IPS-11a (cell line): ENCODE measurements around the gene ZNF442.
"Not testable (repeated sequence)": the region's sequence is repeated elsewhere in the genome, so short reads cannot be mapped to it uniquely, and the experiment has no call there.

Experiments
- H3K4me3 ChIP-seq: one replicate; pipeline ENCODE4 v1.5.1; 2013; ENCODE audit warnings: low read depth, low read length, control low read depth

ZNF442 gene

GRCh38 chr19:12365236-12366162 is at the start of gene ZNF442:
Gene ZNF442 (minus strand): TSS chr19:12365683. CDS start chr19:12363631, 2,052 bp downstream.
- H3K4me3 ChIP-seq: peak within 1 kb of the TSS; percentile 74

DNA sequence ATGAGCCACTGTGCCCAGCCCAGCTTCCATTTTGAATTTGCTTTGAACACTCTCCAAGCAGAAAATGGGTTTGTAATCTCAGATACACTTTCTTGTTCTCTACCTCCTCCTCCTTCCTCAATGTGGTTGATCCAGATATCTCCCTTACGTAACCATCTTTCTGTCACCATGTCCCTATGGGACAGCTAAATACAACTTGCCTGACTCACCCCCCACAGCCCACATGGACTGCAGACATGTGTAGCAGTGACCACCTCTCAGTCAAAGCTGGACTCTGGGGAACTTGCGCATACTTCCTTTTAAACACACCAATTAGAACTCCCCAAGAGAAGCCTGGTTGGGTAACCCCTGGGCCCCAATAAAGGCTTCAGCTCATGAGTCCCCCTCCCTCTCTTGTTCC is 46.4 kb upstream of the ZNF442 start:
- no peak overlapping the region for H3K4me3 ChIP-seq

- peak within 1 kb of the TSS; percentile 75 for H3K4me3 ChIP-seq
Observed at GRCh38 chr19:12400633-12401502, 35.4 kb upstream of the ZNF442 start, which contains the start of gene ZNF799. Gene ZNF799 (minus strand): TSS chr19:12401271. CDS start chr19:12401070, 201 bp downstream.

DNA sequence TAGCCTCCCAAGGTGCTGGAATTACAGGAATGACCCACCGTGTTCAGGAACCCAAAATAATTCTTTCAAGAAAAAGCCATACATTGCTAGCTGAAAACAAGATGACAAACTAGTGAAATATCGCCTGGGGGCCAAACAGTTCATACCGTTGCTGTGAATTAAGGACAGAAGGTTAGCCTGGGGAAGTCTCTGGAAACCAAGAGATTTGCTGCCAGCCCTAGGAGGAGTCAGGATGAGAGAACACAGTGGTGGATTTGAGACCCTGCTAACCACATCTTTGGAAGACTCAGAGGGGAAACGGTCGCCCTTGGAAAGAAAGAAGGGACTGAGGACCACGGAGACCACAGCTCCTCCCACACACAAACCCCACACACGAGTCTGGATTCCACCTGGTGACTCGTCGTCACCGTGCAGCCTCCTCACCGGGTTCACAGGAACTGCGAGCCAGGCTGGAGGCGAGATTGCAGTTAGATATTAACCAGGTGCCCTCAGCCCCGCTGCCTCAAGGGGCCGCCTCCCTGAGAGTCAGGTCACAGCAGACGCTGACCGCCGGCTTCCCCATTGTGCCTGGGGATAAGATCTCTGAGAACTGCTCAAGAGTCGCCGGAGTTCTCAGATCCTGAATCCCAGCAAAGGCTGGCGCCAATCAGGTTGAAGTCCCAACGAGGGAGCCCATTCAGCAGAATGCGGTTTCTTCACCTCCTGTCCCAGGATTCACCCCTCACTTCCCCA is 34.6 kb upstream of the ZNF442 start:
- H3K4me3 ChIP-seq: peak overlapping the region; percentile 75

- H3K4me3 ChIP-seq: not testable (repeated sequence)
Observed at GRCh38 chr19:12391148-12391547, 25.7 kb upstream of the ZNF442 start.

GRCh38 chr19:12386365-12386764 is 20.9 kb upstream of the ZNF442 start:
- not testable (repeated sequence) for H3K4me3 ChIP-seq

- H3K4me3 ChIP-seq: no peak overlapping the region
Observed at GRCh38 chr19:12380444-12380737, 14.9 kb upstream of the ZNF442 start.

- H3K4me3 ChIP-seq: no peak overlapping the region
Observed at GRCh38 chr19:12379732-12380443, 14.4 kb upstream of the ZNF442 start.

DNA sequence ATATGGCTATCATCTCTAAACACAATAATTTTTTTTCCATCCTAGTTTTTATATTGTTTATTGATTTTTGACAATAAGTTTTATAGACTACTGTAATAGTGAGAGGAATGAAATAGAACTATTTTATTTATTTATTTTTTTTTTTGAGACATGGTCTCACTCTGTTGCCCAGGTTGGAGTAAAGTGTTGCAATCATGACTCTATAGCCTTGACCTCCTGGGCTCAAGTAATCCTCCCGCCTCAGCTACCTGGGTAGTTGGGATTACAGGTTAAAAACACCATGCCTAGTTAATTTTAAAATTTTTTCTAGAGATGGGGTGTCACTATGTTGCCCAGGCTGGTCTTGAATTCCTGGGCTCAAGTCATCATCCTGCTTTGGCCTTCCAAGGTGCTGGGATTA is 8.5 kb upstream of the ZNF442 start:
- H3K4me3 ChIP-seq: no peak overlapping the region

- H3K4me3 ChIP-seq: peak overlapping the region; percentile 74
Observed at GRCh38 chr19:12364391-12365235, 870 bp downstream of the ZNF442 start.

GRCh38 chr19:12362236-12362635 is 3.2 kb downstream of the ZNF442 start:
- H3K4me3 ChIP-seq: not testable (repeated sequence)

GRCh38 chr19:12353375-12353774 is 12.1 kb downstream of the ZNF442 start:
- H3K4me3 ChIP-seq: no peak overlapping the region

DNA sequence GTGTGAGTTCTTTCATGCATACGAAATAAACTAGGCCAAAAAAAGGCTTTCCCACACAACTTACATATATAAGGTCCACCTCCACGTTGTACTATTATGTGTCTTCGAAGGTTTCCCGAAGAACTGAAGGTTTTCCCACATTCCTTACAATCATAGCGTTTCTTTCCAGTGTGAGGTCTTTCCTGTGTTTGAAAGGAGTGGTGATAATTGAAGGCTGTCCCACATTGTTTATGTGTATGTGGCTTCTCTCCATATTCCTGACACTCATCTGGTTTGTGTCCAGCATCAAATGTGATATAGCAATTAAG is 14.6 kb downstream of the ZNF442 start:
- H3K4me3 ChIP-seq: no peak overlapping the region

DNA sequence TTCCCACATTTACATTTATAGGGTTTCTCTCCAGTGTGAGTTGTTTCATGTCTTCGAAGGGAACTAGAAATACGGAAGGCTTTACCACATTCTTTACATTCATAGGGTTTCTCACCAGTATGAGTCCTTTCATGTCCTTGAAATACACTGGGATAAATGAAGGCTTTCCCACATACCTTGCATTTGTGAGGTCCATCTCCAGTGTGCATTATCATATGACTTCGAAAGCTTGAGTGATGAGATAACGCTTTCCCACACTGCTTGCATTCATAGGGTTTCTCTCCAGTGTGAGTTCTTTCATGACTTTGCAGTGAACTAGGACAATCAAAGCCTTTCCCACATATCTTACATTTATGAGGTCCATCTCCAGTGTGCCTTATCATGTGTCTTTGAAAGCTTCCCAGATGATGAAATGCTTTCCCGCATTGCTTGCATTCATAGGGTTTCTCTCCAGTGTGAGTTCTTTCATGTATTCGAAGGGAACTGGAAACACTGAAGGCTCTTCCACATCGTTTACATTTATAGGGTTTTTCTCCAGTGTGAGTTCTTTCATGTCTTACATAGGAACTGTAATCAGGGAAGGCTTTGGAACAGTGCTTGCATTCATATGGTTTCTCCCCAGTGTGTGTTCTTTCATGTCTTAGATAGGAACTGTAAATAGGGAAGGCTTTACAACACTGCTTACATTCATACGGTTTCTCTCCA is 15.1 kb downstream of the ZNF442 start:
- no peak overlapping the region for H3K4me3 ChIP-seq

DNA sequence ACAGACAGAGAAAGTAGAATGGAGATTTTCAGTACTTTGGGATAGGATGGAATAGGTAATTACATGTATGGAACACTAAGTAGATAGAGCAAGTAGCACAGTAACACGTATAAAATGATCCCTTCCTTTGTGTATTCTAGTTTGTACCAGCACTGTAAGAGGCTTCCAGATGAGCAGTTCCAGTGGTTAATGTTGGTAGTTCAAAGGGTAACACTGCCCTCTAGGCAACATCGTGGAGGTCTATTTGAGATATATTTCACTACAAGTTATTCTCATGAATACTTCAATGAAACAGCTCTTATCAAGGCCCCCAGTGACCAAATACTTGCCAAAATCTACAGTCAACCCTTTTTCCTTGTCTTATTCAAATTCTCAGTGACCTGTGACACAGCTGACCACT is 18.6 kb downstream of the ZNF442 start:
- no peak overlapping the region for H3K4me3 ChIP-seq

- H3K4me3 ChIP-seq: no peak overlapping the region
Observed at GRCh38 chr19:12345197-12345596, 20.3 kb downstream of the ZNF442 start.

GRCh38 chr19:12333162-12334159 is 32.0 kb downstream of the ZNF442 start, which contains the start of gene ZNF563:
Gene ZNF563 (minus strand): TSS chr19:12333633. CDS start chr19:12333482, 151 bp downstream.
- peak within 1 kb of the TSS; percentile 78 for H3K4me3 ChIP-seq
